Uterus (tissue), 4 donors: ENCODE data around the gene TOX2. TPM values are rescaled to one million over a fixed set of nuclear protein-coding genes. Genes with fewer than 3 reads are reported as not detected.

Source experiments
- DNase-seq, 2 donors: peaks; one replicate each; pipeline ENCODE4 v3.0.0-alpha.2; 2019 to 2020
- H3K27ac ChIP-seq, 2 donors: fragments of 200-600 bp; sonication (generic); 1 replicate in 1 of 2; 2 replicates in 1 of 2; pipeline ENCODE4 v1.5.1; 2016 to 2018
- H3K27me3 ChIP-seq, 2 donors: fragments of 200-600 bp; sonication (generic); one replicate each; pipeline ENCODE4 v1.5.1; 2018 to 2019; ENCODE audit warnings: control low read depth in 1 of 2
- H3K36me3 ChIP-seq, 2 donors: fragments of 200-600 bp; sonication (generic); one replicate each; pipeline ENCODE4 v1.5.1; 2019; ENCODE audit warnings: control low read depth in 1 of 2
- H3K4me1 ChIP-seq, 2 donors: fragments of 200-600 bp; sonication (generic); one replicate each; pipeline ENCODE4 v1.5.1; 2018 to 2019; ENCODE audit warnings: control low read depth in 1 of 2
- H3K4me3 ChIP-seq, 2 donors: fragments of 200-600 bp; sonication (generic); 1 replicate in 1 of 2; 2 replicates in 1 of 2; pipeline ENCODE4 v1.5.1; 2018 to 2019; ENCODE audit warnings: mild to moderate bottlenecking in 1 of 2
- H3K9me3 ChIP-seq, 2 donors: fragments of 200-600 bp; sonication (generic); one replicate each; pipeline ENCODE4 v1.5.1; 2019; ENCODE audit warnings: control low read depth in 1 of 2
- CTCF ChIP-seq, 4 experiments: fragments of 200-600 bp in 2 of 4; fragments of 450-650 bp in 2 of 4; sonication (generic) in 2 of 4; IDR thresholded peaks; one replicate each; pipeline ENCODE4 v1.5.1; 2016 to 2019; ENCODE audit warnings: antibody characterized with exemption in 4 of 4, mild to moderate bottlenecking in 2 of 4, moderate library complexity in 1 of 4
- POLR2A ChIP-seq, 2 donors: fragments of 450-650 bp; IDR thresholded peaks; one replicate each; pipeline ENCODE4 v1.6.1; 2016; ENCODE audit warnings: antibody characterized with exemption in 2 of 2, mild to moderate bottlenecking in 1 of 2, moderate library complexity in 1 of 2
- intact Hi-C: fragments of 100-400 bp; cut with DNase I; formaldehyde crosslinking; loops from one replicate; pipeline ENCODE4 v1.15.1; 2023; ENCODE audit warnings: low total_unique reads
- total RNA-seq, 4 donors: library from RNA; depleted of rRNA in 3 of 4; stranded (reverse); fragments of >200 nt in 3 of 4; gene quantifications; one replicate each; pipeline versions ENCODE4 v1.1.0 to v1.2.4, GENCODE V29; 2014 to 2023
- donor health status: DM: yes; HTN: yes; CAD: no.

The TOX2 gene
- total RNA-seq, 4 donors from 2014 or later = 0.26 to 4.8 (median 0.28) TPM; not detected in 1

- Histone ChIP-seq H3K27me3 (no peaks in the 10 kb centered on the region), H3K36me3 (no peaks in the 10 kb centered on the region), H3K4me1 (no peaks in the 10 kb centered on the region), H3K4me3 (no peak overlapping the region), H3K9me3 (no peaks in the 10 kb centered on the region), H3K27ac (no peak overlapping the region)
- no peak for DNase-seq
- intact Hi-C loops = no loop called here
- TF ChIP-seq POLR2A (IDR thresholded peaks at IDR 0.05) (no peak), CTCF (IDR thresholded peaks at IDR 0.05) (no peak)
These were observed 45.2 kb downstream of the TOX2 start for GRCh38 chr20:43959920-43960227.

GRCh38 chr20:43960231-43960630 lies 45.6 kb downstream of the TOX2 start:
- intact Hi-C loops = no loop called here
- Histone ChIP-seq H3K27me3 (no peaks in the 10 kb centered on the region), H3K27ac (no peak overlapping the region), H3K9me3 (no peaks in the 10 kb centered on the region), H3K36me3 (no peaks in the 10 kb centered on the region), H3K4me3 (no peak overlapping the region), H3K4me1 (no peaks in the 10 kb centered on the region)
- TF ChIP-seq CTCF (IDR thresholded peaks at IDR 0.05) (no peak), POLR2A (IDR thresholded peaks at IDR 0.05) (no peak)
- no peak for DNase-seq

GRCh38 chr20:43961116-43961515 lies 46.5 kb downstream of the TOX2 start:
- Histone ChIP-seq H3K27ac (no peak overlapping the region), H3K36me3 (no peaks in the 10 kb centered on the region), H3K4me3 (no peak overlapping the region), H3K27me3 (no peaks in the 10 kb centered on the region), H3K9me3 (no peaks in the 10 kb centered on the region), H3K4me1 (no peaks in the 10 kb centered on the region)
- intact Hi-C loops = no loop called here
- DNase-seq = no peak
- TF ChIP-seq POLR2A (IDR thresholded peaks at IDR 0.05) (no peak), CTCF (IDR thresholded peaks at IDR 0.05) (no peak)

GRCh38 chr20:43961541-43962471 lies 47.2 kb downstream of the TOX2 start:
- no peak overlapping the region for H3K4me3 ChIP-seq
- H3K36me3 ChIP-seq = no peaks in the 10 kb centered on the region
- H3K9me3 ChIP-seq = no peaks in the 10 kb centered on the region
- no peaks in the 10 kb centered on the region for H3K4me1 ChIP-seq
- intact Hi-C loops = no loop called here
- H3K27ac ChIP-seq = no peak overlapping the region
- H3K27me3 ChIP-seq = no peaks in the 10 kb centered on the region
- TF ChIP-seq CTCF (IDR thresholded peaks at IDR 0.05) (no peak), POLR2A (IDR thresholded peaks at IDR 0.05) (no peak)
- DNase-seq = no peak

- H3K4me1 ChIP-seq = no peaks in the 10 kb centered on the region
- H3K27me3 ChIP-seq = no peaks in the 10 kb centered on the region
- intact Hi-C loops = no loop called here
- no peak overlapping the region for H3K4me3 ChIP-seq
- no peak for TF ChIP-seq POLR2A (IDR thresholded peaks at IDR 0.05)
- TF ChIP-seq CTCF (IDR thresholded peaks at IDR 0.05) = no peak
- H3K36me3 ChIP-seq = no peaks in the 10 kb centered on the region
- H3K27ac ChIP-seq = no peak overlapping the region
- no peaks in the 10 kb centered on the region for H3K9me3 ChIP-seq
- DNase-seq = no peak
These were observed 47.9 kb downstream of the TOX2 start for GRCh38 chr20:43962530-43962929.
